ENCODE measurements around the gene MCCD1.
"Not testable (repeated sequence)": the region's sequence is repeated elsewhere in the genome, so short reads cannot be mapped to it uniquely, and the experiment has no call there.

MCCD1 gene

GRCh38 chr6:31528821-31529328 lies at the start of gene MCCD1:
TSS of gene MCCD1 (plus strand) at chr6:31528962. CDS start at chr6:31529015, 53 bp downstream.
- no peak for DNase-seq (ENCODE audit: low read depth, low spot score)

GRCh38 chr6:31479151-31479932 lies 49.4 kb upstream of the MCCD1 start:
- DNase-seq (ENCODE audit: low read depth, low spot score), result no peak

- no peak for DNase-seq (ENCODE audit: low read depth, low spot score)
Observed at GRCh38 chr6:31479933-31480535, 48.7 kb upstream of the MCCD1 start.

GRCh38 chr6:31480574-31480973 lies 48.2 kb upstream of the MCCD1 start:
- no peak for DNase-seq (ENCODE audit: low read depth, low spot score)

- no peak for DNase-seq (ENCODE audit: low read depth, low spot score)
Observed at GRCh38 chr6:31483392-31483791, 45.4 kb upstream of the MCCD1 start.

GRCh38 chr6:31485055-31485454 lies 43.7 kb upstream of the MCCD1 start:
- DNase-seq (ENCODE audit: low read depth, low spot score), result no peak

- not testable (repeated sequence) for DNase-seq (ENCODE audit: low read depth, low spot score)
Observed at GRCh38 chr6:31486065-31486837, 42.5 kb upstream of the MCCD1 start.

GRCh38 chr6:31487674-31488073 lies 41.1 kb upstream of the MCCD1 start:
- DNase-seq (ENCODE audit: low read depth, low spot score), result not testable (repeated sequence)

GRCh38 chr6:31489086-31489485 lies 39.7 kb upstream of the MCCD1 start:
- DNase-seq (ENCODE audit: low read depth, low spot score), result no peak

GRCh38 chr6:31490115-31490873 lies 38.5 kb upstream of the MCCD1 start:
- DNase-seq (ENCODE audit: low read depth, low spot score), result no peak

- DNase-seq (ENCODE audit: low read depth, low spot score), result not testable (repeated sequence)
Observed at GRCh38 chr6:31493550-31493874, 35.2 kb upstream of the MCCD1 start.

- peak; percentile 96 for DNase-seq (ENCODE audit: low read depth, low spot score)
Observed at GRCh38 chr6:31493875-31494694, 34.7 kb upstream of the MCCD1 start.

GRCh38 chr6:31495580-31495979 lies 33.2 kb upstream of the MCCD1 start:
- DNase-seq (ENCODE audit: low read depth, low spot score), result peak; percentile 31

- DNase-seq (ENCODE audit: low read depth, low spot score), result not testable (repeated sequence)
Observed at GRCh38 chr6:31496826-31497225, 31.9 kb upstream of the MCCD1 start.

GRCh38 chr6:31497531-31498476 lies 31.0 kb upstream of the MCCD1 start, which contains the start of gene MICB:
TSS of gene MICB (plus strand) at chr6:31498145. CDS start at chr6:31498194, 49 bp downstream.
- DNase-seq (ENCODE audit: low read depth, low spot score), result peak; percentile 91

- DNase-seq (ENCODE audit: low read depth, low spot score), result peak; percentile 51
Observed at GRCh38 chr6:31498748-31499147, 30.0 kb upstream of the MCCD1 start.

- not testable (repeated sequence) for DNase-seq (ENCODE audit: low read depth, low spot score)
Observed at GRCh38 chr6:31499648-31500047, 29.1 kb upstream of the MCCD1 start.

GRCh38 chr6:31502586-31502985 lies 26.2 kb upstream of the MCCD1 start:
- DNase-seq (ENCODE audit: low read depth, low spot score), result no peak

- not testable (repeated sequence) for DNase-seq (ENCODE audit: low read depth, low spot score)
Observed at GRCh38 chr6:31509036-31509435, 19.7 kb upstream of the MCCD1 start.
